Type B pancreatic cell (in vitro differentiated cells): Measurements from ENCODE around the gene LRRC3. TPM values are rescaled to one million over a fixed set of nuclear protein-coding genes. Genes with fewer than 3 reads are reported as not detected.

Experiments used
- DNase-seq: peaks from one replicate; pipeline ENCODE4 v3.0.0; 2021; ENCODE audit warnings: mixed read lengths; ENCODE audit not compliant: unreplicated experiment; ENCODE audit errors: extremely low spot score
- H3K27ac Mint-ChIP-seq: 2 replicates; pipeline ENCODE4 v1.8.0; 2021; ENCODE audit warnings: mild to moderate bottlenecking, mixed read lengths
- H3K27me3 Mint-ChIP-seq: 2 replicates; pipeline ENCODE4 v1.8.0; 2021; ENCODE audit warnings: mixed read lengths
- H3K36me3 Mint-ChIP-seq: 2 replicates; pipeline ENCODE4 v1.8.0; 2021; ENCODE audit warnings: mixed read lengths
- H3K4me1 Mint-ChIP-seq: one replicate; pipeline ENCODE4 v1.8.0; 2021; ENCODE audit warnings: mixed read lengths; ENCODE audit not compliant: unreplicated experiment
- H3K4me3 Mint-ChIP-seq: 2 replicates; pipeline ENCODE4 v1.8.0; 2021; ENCODE audit warnings: mild to moderate bottlenecking, mixed read lengths
- H3K9me3 Mint-ChIP-seq: 2 replicates; pipeline ENCODE4 v1.8.0; 2021; ENCODE audit warnings: mixed read lengths
- CTCF ChIP-seq: fragments of 200-600 bp; sonication (generic); conservative IDR thresholded peaks from 2 replicates; pipeline ENCODE4 v1.5.0; 2021; ENCODE audit warnings: antibody characterized with exemption, mild to moderate bottlenecking
- total RNA-seq: library from RNA; stranded (reverse); gene quantifications from 2 replicates; pipeline ENCODE4 v1.2.1, GENCODE V29; 2021; ENCODE audit warnings: low replicate concordance

Gene LRRC3
- total RNA-seq, 1 donor from 2014 or later: 8.7 TPM

GRCh38 chr21:44464351-44464750, 9.0 kb downstream of the LRRC3 start:
- DNase-seq: peak; percentile 59
- no peak for TF ChIP-seq CTCF
- H3K4me1 Mint-ChIP-seq: no peaks in the 10 kb centered on the region
- no peak overlapping the region for H3K4me3 Mint-ChIP-seq
- no peaks in the 10 kb centered on the region for H3K27me3 Mint-ChIP-seq
- H3K27ac Mint-ChIP-seq: no peak overlapping the region
- H3K36me3 Mint-ChIP-seq: no peaks in the 10 kb centered on the region
- H3K9me3 Mint-ChIP-seq: no peaks in the 10 kb centered on the region

- Mint-ChIP-seq H3K4me1 (no peaks in the 10 kb centered on the region), H3K27me3 (no peaks in the 10 kb centered on the region)
These were observed 11.1 kb downstream of the LRRC3 start for GRCh38 chr21:44466351-44466954.

GRCh38 chr21:44466996-44467858, 11.9 kb downstream of the LRRC3 start:
- no peaks in the 10 kb centered on the region for H3K36me3 Mint-ChIP-seq
- no peak overlapping the region for H3K27ac Mint-ChIP-seq
- H3K4me3 Mint-ChIP-seq: no peak overlapping the region
- no peaks in the 10 kb centered on the region for H3K4me1 Mint-ChIP-seq
- H3K9me3 Mint-ChIP-seq: no peaks in the 10 kb centered on the region
- no peaks in the 10 kb centered on the region for H3K27me3 Mint-ChIP-seq
- no peak for TF ChIP-seq CTCF
- no peak for DNase-seq

More at GRCh38 chr21:44466351-44466954, 11.1 kb downstream of the LRRC3 start:
- Mint-ChIP-seq H3K36me3 (no peaks in the 10 kb centered on the region), H3K27ac (no peak overlapping the region), H3K9me3 (no peaks in the 10 kb centered on the region), H3K4me3 (no peak overlapping the region)
- DNase-seq: no peak
- TF ChIP-seq CTCF: no peak

- Mint-ChIP-seq H3K36me3 (no peaks in the 10 kb centered on the region), H3K4me1 (no peaks in the 10 kb centered on the region), H3K4me3 (no peak overlapping the region), H3K9me3 (no peaks in the 10 kb centered on the region), H3K27me3 (no peaks in the 10 kb centered on the region), H3K27ac (no peak overlapping the region)
- no peak for DNase-seq
- no peak for TF ChIP-seq CTCF
These were observed 12.5 kb downstream of the LRRC3 start for GRCh38 chr21:44467859-44468195.

GRCh38 chr21:44471341-44471740, 16.0 kb downstream of the LRRC3 start:
- DNase-seq: no peak
- Mint-ChIP-seq H3K9me3 (no peaks in the 10 kb centered on the region), H3K27me3 (no peaks in the 10 kb centered on the region), H3K27ac (no peak overlapping the region), H3K4me1 (no peaks in the 10 kb centered on the region), H3K4me3 (no peak overlapping the region), H3K36me3 (no peaks in the 10 kb centered on the region)
- no peak for TF ChIP-seq CTCF
